SK-N-SH treated with all-trans-retinoic acid at 6 μM for 48 hours (cell line): Measurements from ENCODE around the gene ECI1.

Experiments used
- ATAC-seq: fragments of 200-7000 bp; cut with Tn5 transposase; 3 replicates; pipeline ENCODE4 v1.9.1; 2020; ENCODE audit warnings: mild to moderate bottlenecking, moderate library complexity
- ARNTL ChIP-seq: fragments of 450-650 bp; formaldehyde crosslinking; IDR thresholded peaks from 2 replicates; pipeline ENCODE4 v1.5.0; 2020; ENCODE audit warnings: low read depth, mild to moderate bottlenecking, moderate library complexity, borderline replicate concordance
- BACH2 ChIP-seq: fragments of 250-450 bp; sonication (Bioruptor Pico); IDR thresholded peaks from 2 replicates; pipeline ENCODE4 v1.9.0; 2021; ENCODE audit warnings: mild to moderate bottlenecking, borderline replicate concordance
- CSDC2 ChIP-seq: fragments of 250-450 bp; sonication (Bioruptor Pico); IDR thresholded peaks from 2 replicates; pipeline ENCODE4 v1.5.0; 2020; ENCODE audit warnings: mild to moderate bottlenecking, moderate library complexity
- ESRRG ChIP-seq: fragments of 250-450 bp; sonication (Bioruptor Pico); IDR thresholded peaks from 2 replicates; pipeline ENCODE4 v1.6.1; 2021; ENCODE audit warnings: mild to moderate bottlenecking
- GLIS3 ChIP-seq: fragments of 250-450 bp; sonication (Bioruptor Pico); IDR thresholded peaks from 2 replicates; pipeline ENCODE4 v1.5.0; 2020; ENCODE audit warnings: mild to moderate bottlenecking, moderate library complexity
- ISL1 ChIP-seq: fragments of 250-450 bp; sonication (Bioruptor Pico); IDR thresholded peaks from 2 replicates; pipeline ENCODE4 v2.1.2; 2022; ENCODE audit warnings: mild to moderate bottlenecking, moderate library complexity
- PATZ1 ChIP-seq: fragments of 250-450 bp; sonication (Bioruptor Pico); IDR thresholded peaks from 2 replicates; pipeline ENCODE4 v1.8.0; 2020; ENCODE audit warnings: mild to moderate bottlenecking, moderate library complexity, borderline replicate concordance
- PPARA ChIP-seq: fragments of 250-450 bp; sonication (Bioruptor Pico); IDR thresholded peaks from 2 replicates; pipeline ENCODE4 v1.5.0; 2020; ENCODE audit warnings: mild to moderate bottlenecking, borderline replicate concordance
- RARB ChIP-seq: fragments of 250-450 bp; sonication (Bioruptor Pico); IDR thresholded peaks from 2 replicates; pipeline ENCODE4 v1.8.0; 2021; ENCODE audit warnings: mild to moderate bottlenecking, moderate library complexity
- SNAI2 ChIP-seq: fragments of 250-450 bp; sonication (Bioruptor Pico); IDR thresholded peaks from 2 replicates; pipeline ENCODE4 v1.5.0; 2020; ENCODE audit warnings: mild to moderate bottlenecking, moderate library complexity
- TCF4 ChIP-seq: fragments of 250-450 bp; sonication (Bioruptor Pico); IDR thresholded peaks from 2 replicates; pipeline ENCODE4 v1.8.0; 2021; ENCODE audit warnings: mild to moderate bottlenecking, moderate library complexity, borderline replicate concordance
- TOX ChIP-seq: fragments of 250-450 bp; sonication (Bioruptor Pico); IDR thresholded peaks from 2 replicates; pipeline ENCODE4 v1.8.0; 2021; ENCODE audit warnings: mild to moderate bottlenecking, moderate library complexity, borderline replicate concordance
- TSHZ2 ChIP-seq: fragments of 250-450 bp; sonication (Bioruptor Pico); IDR thresholded peaks from 2 replicates; pipeline ENCODE4 v1.5.0; 2020; ENCODE audit warnings: mild to moderate bottlenecking, moderate library complexity
- ZC3H10 ChIP-seq: fragments of 250-450 bp; sonication (Bioruptor Pico); IDR thresholded peaks from 2 replicates; pipeline ENCODE4 v1.5.1; 2021; ENCODE audit warnings: mild to moderate bottlenecking, moderate library complexity
- ZFP3 ChIP-seq: fragments of 250-450 bp; sonication (Bioruptor Pico); IDR thresholded peaks from 2 replicates; pipeline ENCODE4 v1.5.0; 2020; ENCODE audit warnings: mild to moderate bottlenecking, moderate library complexity
- ZFP30 ChIP-seq: fragments of 450-650 bp; formaldehyde crosslinking; IDR thresholded peaks from 2 replicates; pipeline ENCODE4 v1.5.0; 2022; ENCODE audit warnings: mild to moderate bottlenecking, moderate library complexity
- ZNF565 ChIP-seq: fragments of 450-650 bp; formaldehyde crosslinking; conservative IDR thresholded peaks from 2 replicates; pipeline ENCODE4 v1.5.0; 2020; ENCODE audit warnings: low read depth, mild to moderate bottlenecking, moderate library complexity
- ZNF8 ChIP-seq: fragments of 450-650 bp; formaldehyde crosslinking; IDR thresholded peaks from 2 replicates; pipeline ENCODE4 v1.5.0; 2020; ENCODE audit warnings: mild to moderate bottlenecking, moderate library complexity
- TF ChIP-seq, protein P1 (sequence below): fragments of 250-450 bp; sonication (Bioruptor Pico); IDR thresholded peaks from 2 replicates; pipeline ENCODE4 v1.5.1; 2020; ENCODE audit warnings: low read depth, mild to moderate bottlenecking, moderate library complexity
- TF ChIP-seq, protein P2 (sequence below): fragments of 250-450 bp; sonication (Bioruptor Pico); IDR thresholded peaks from 2 replicates; pipeline ENCODE4 v1.8.0; 2021; ENCODE audit warnings: low read depth, mild to moderate bottlenecking, moderate library complexity, borderline replicate concordance

ECI1 gene

GRCh38 chr16:2214719-2214968, 36.7 kb downstream of the ECI1 start, which contains the start of gene PGP:
PGP (minus strand) TSS chr16:2214840; CDS start chr16:2214777, 63 bp downstream.
- peak; percentile 78; the same call in 2 of the 3 replicates for ATAC-seq
- TF ChIP-seq ZFP3 (CRISPR knock-in tag) (peak; percentile 85), PATZ1 (CRISPR knock-in tag) (no peak), TSHZ2 (CRISPR knock-in tag) (peak; percentile 100), ZC3H10 (CRISPR knock-in tag) (no peak), SNAI2 (peak; percentile 99), ZNF8 (CRISPR knock-in tag) (no peak), ZFP30 (CRISPR knock-in tag) (peak; percentile 80; the same call in 1 of the 2 replicates), BACH2 (CRISPR knock-in tag) (peak; percentile 98), CSDC2 (CRISPR knock-in tag) (peak; percentile 99), ZNF565 (CRISPR knock-in tag) (peak; percentile 98), GLIS3 (CRISPR knock-in tag) (0 out of 2 replicates have a peak, but pooled peaks have one; percentile 33), ARNTL (CRISPR knock-in tag) (peak; percentile 94; the same call in 1 of the 2 replicates)
- TF ChIP-seq, protein P1, sequence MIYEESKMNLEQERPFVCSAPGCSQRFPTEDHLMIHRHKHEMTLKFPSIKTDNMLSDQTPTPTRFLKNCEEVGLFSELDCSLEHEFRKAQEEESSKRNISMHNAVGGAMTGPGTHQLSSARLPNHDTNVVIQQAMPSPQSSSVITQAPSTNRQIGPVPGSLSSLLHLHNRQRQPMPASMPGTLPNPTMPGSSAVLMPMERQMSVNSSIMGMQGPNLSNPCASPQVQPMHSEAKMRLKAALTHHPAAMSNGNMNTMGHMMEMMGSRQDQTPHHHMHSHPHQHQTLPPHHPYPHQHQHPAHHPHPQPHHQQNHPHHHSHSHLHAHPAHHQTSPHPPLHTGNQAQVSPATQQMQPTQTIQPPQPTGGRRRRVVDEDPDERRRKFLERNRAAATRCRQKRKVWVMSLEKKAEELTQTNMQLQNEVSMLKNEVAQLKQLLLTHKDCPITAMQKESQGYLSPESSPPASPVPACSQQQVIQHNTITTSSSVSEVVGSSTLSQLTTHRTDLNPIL (CRISPR knock-in tag) = no peak
- TF ChIP-seq, protein P2, sequence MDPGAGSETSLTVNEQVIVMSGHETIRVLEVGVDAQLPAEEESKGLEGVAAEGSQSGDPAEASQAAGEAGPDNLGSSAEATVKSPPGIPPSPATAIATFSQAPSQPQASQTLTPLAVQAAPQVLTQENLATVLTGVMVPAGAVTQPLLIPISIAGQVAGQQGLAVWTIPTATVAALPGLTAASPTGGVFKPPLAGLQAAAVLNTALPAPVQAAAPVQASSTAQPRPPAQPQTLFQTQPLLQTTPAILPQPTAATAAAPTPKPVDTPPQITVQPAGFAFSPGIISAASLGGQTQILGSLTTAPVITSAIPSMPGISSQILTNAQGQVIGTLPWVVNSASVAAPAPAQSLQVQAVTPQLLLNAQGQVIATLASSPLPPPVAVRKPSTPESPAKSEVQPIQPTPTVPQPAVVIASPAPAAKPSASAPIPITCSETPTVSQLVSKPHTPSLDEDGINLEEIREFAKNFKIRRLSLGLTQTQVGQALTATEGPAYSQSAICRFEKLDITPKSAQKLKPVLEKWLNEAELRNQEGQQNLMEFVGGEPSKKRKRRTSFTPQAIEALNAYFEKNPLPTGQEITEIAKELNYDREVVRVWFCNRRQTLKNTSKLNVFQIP = no peak

DNA sequence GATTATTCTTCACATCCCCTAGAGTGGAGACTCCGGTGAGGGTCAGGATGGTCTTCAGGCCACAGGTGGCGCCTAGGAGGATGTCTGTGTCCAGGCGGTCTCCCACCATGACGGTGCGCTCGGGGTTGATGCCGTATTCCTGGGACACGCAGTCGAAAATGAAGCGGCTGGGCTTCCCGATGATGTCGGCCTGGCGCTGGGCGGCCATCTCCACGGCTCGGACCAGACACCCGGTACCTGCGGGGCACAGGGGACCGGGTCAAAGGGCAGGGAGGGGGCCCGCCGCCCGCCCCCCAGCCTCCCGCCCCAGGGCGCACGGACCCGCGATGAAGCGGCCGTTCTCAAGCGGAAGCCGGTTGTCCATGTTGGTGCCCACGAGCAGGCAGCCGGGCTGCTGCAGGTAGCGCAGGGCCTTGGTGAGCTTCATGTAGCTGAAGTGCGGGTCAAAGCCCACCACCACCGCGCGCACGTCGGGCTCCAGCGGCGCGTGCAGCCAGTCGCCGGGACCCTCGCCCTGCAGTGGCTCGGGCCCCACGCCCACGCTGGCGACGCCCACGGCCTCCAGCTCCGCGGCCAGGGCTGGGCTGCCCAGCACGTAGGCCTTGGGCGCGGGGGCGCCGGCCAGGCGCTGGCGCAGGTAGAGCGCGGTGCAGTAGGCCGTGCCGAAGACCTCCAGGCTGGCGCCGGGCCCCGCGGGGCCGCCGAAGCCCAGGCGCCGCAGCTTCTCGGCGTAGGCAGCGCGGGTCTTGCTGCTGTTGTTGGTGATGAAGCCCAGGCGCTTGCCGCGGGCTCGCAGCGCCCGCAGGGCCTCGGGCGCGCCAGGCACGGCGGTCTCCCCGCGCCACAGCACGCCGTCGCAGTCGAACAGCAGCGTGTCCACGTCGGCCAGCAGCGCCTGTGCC, 37.3 kb downstream of the ECI1 start:
- no peak for ATAC-seq
- TF ChIP-seq RARB (CRISPR knock-in tag) (no peak), ISL1 (CRISPR knock-in tag) (no peak), GLIS3 (CRISPR knock-in tag) (no peak), PPARA (CRISPR knock-in tag) (no peak), ZNF565 (CRISPR knock-in tag) (no peak), ESRRG (CRISPR knock-in tag) (no peak), ARNTL (CRISPR knock-in tag) (no peak), TSHZ2 (CRISPR knock-in tag) (no peak), PATZ1 (CRISPR knock-in tag) (no peak), TCF4 (CRISPR knock-in tag) (no peak), SNAI2 (no peak), CSDC2 (CRISPR knock-in tag) (no peak), TOX (no peak), BACH2 (CRISPR knock-in tag) (no peak)
- TF ChIP-seq, protein P2 = no peak
